ENCODE data around the gene SLC24A4.

The SLC24A4 gene

DNA sequence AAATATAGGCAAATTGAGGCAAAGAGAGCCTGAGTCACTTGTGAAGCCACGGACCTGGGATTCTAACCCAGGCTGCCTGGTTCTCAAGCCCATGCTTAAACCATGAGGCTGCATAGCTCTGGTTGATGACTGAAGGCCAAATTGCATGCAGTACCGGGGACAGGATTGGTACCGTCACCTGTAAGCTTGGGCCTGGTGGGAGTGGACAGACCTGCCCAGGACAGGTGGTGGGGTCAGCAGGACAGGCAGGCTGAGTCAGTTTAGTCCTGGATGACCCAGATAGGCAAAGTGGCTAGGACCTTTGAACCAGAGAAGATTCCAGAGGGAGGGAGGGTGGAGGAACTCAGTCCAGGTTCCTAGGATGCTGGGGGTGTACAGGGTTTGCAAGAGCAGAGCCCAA, 216.5 kb downstream of the SLC24A4 start:
- Histone ChIP-seq H3K27me3 (ENCODE audit: control insufficient read depth, low read length) (peaks cover 4% of the 10 kb centered on the region; the same call in 1 of the 2 replicates), H3K9me3 (ENCODE audit: control insufficient read depth, insufficient read depth, low read length) (no peaks in the 10 kb centered on the region), H3K4me1 (ENCODE audit: control insufficient read depth, low read length) (peaks cover 10% of the 10 kb centered on the region), H3K79me2 (ENCODE audit: control insufficient read depth, low read length) (no peaks in the 10 kb centered on the region), H3K36me3 (ENCODE audit: control insufficient read depth, low read length) (no peaks in the 10 kb centered on the region), H4K20me1 (ENCODE audit: control insufficient read depth, insufficient read depth, low read depth, low read length) (no peaks in the 10 kb centered on the region), H3K4me3 (ENCODE audit: low read length) (no peak overlapping the region), H3K4me2 (ENCODE audit: low read length) (no peak overlapping the region), H3K27ac (ENCODE audit: low read depth, low read length) (no peak overlapping the region), H3K9me2 (replicated peaks; ENCODE audit: control insufficient read depth, low read length) (no peaks in the 10 kb centered on the region), H3F3A (ENCODE audit: control insufficient read depth, insufficient read depth) (no peaks in the 10 kb centered on the region)
- TF ChIP-seq EZH2phosphoT487 (IDR thresholded peaks at IDR 0.05; ENCODE audit: borderline replicate concordance, low read length), result no peak
- TF ChIP-seq, protein P1, sequence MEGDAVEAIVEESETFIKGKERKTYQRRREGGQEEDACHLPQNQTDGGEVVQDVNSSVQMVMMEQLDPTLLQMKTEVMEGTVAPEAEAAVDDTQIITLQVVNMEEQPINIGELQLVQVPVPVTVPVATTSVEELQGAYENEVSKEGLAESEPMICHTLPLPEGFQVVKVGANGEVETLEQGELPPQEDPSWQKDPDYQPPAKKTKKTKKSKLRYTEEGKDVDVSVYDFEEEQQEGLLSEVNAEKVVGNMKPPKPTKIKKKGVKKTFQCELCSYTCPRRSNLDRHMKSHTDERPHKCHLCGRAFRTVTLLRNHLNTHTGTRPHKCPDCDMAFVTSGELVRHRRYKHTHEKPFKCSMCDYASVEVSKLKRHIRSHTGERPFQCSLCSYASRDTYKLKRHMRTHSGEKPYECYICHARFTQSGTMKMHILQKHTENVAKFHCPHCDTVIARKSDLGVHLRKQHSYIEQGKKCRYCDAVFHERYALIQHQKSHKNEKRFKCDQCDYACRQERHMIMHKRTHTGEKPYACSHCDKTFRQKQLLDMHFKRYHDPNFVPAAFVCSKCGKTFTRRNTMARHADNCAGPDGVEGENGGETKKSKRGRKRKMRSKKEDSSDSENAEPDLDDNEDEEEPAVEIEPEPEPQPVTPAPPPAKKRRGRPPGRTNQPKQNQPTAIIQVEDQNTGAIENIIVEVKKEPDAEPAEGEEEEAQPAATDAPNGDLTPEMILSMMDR (IDR thresholded peaks at IDR 0.05; ENCODE audit: low read depth, low read length, poor library complexity, severe bottlenecking), result no peak

DNA sequence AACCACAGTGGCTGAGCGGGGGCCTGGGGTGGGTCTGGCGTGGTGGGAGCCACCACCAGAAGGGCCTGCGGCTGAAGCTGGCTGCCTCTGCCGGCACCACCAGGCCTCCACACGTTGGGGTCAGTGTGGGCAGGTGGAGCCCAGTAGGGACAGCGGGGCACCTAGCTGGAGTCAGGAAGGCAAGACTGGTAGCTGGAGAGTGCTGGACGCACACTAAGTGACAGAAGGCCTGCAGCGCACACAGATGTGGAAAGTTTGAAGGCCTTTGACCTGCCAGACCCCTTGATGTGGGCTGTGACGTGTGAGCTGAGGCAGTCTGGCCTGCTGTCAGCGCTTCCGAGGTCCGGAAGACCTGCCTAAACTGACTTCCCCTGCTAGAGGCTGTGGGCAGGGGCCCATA, 216.9 kb downstream of the SLC24A4 start:
- H4K20me1 ChIP-seq (ENCODE audit: control insufficient read depth, insufficient read depth, low read depth, low read length), result no peaks in the 10 kb centered on the region
- H3K4me1 ChIP-seq (ENCODE audit: control insufficient read depth, low read length), result peaks cover 10% of the 10 kb centered on the region
- no peak overlapping the region for H3K4me3 ChIP-seq (ENCODE audit: low read length)
- TF ChIP-seq, protein P1 (IDR thresholded peaks at IDR 0.05; ENCODE audit: low read depth, low read length, poor library complexity, severe bottlenecking), result no peak
- no peak for TF ChIP-seq EZH2phosphoT487 (IDR thresholded peaks at IDR 0.05; ENCODE audit: borderline replicate concordance, low read length)
- no peak overlapping the region for H3K4me2 ChIP-seq (ENCODE audit: low read length)
- H3K9me3 ChIP-seq (ENCODE audit: control insufficient read depth, insufficient read depth, low read length), result no peaks in the 10 kb centered on the region
- no peaks in the 10 kb centered on the region for H3F3A ChIP-seq (ENCODE audit: control insufficient read depth, insufficient read depth)
- no peaks in the 10 kb centered on the region for H3K9me2 ChIP-seq (replicated peaks; ENCODE audit: control insufficient read depth, low read length)
- no peak overlapping the region for H3K27ac ChIP-seq (ENCODE audit: low read depth, low read length)
- H3K27me3 ChIP-seq (ENCODE audit: control insufficient read depth, low read length), result peaks cover 4% of the 10 kb centered on the region; the same call in 1 of the 2 replicates
- no peaks in the 10 kb centered on the region for H3K79me2 ChIP-seq (ENCODE audit: control insufficient read depth, low read length)
- H3K36me3 ChIP-seq (ENCODE audit: control insufficient read depth, low read length), result no peaks in the 10 kb centered on the region

DNA sequence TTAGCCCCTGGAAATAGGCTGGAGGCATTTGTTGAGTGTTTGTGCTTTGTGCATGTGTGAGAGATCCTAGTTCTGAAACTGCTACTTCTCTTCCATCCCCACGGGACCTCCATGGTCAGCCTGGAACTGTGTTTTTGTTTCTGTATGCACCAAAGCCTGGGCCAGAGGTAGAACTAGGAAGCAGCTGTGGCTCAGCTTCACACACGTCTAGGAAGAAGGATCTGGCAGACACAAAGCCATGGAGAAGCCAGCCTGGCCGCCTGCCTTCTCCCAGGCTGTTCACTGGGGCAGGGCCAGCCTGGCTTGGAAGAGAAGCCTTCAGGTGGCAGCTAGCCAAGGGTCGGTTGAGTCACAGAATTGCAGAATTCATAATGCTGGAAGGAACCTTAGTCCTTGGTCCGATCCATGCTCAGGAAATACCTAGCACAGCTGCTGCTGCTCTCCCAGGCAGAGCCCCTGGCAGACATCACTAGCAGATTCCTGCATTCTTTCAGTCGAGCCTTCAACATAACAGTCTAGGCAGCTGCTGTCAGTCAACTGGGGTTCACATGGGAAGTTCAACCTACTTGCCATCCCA, 217.6 kb downstream of the SLC24A4 start:
- H3F3A ChIP-seq (ENCODE audit: control insufficient read depth, insufficient read depth), result no peaks in the 10 kb centered on the region
- H3K9me2 ChIP-seq (replicated peaks; ENCODE audit: control insufficient read depth, low read length), result no peaks in the 10 kb centered on the region
- H4K20me1 ChIP-seq (ENCODE audit: control insufficient read depth, insufficient read depth, low read depth, low read length), result no peaks in the 10 kb centered on the region

More for the DNA sequence above, 217.6 kb downstream of the SLC24A4 start:
- Histone ChIP-seq H3K36me3 (ENCODE audit: control insufficient read depth, low read length) (no peaks in the 10 kb centered on the region), H3K27me3 (ENCODE audit: control insufficient read depth, low read length) (peaks cover 4% of the 10 kb centered on the region; the same call in 1 of the 2 replicates), H3K79me2 (ENCODE audit: control insufficient read depth, low read length) (no peaks in the 10 kb centered on the region), H3K27ac (ENCODE audit: low read depth, low read length) (no peak overlapping the region), H3K4me3 (ENCODE audit: low read length) (no peak overlapping the region), H3K9me3 (ENCODE audit: control insufficient read depth, insufficient read depth, low read length) (no peaks in the 10 kb centered on the region), H3K4me1 (ENCODE audit: control insufficient read depth, low read length) (peaks cover 10% of the 10 kb centered on the region), H3K4me2 (ENCODE audit: low read length) (no peak overlapping the region)
- TF ChIP-seq, protein P1 (IDR thresholded peaks at IDR 0.05; ENCODE audit: low read depth, low read length, poor library complexity, severe bottlenecking), result no peak
- no peak for TF ChIP-seq EZH2phosphoT487 (IDR thresholded peaks at IDR 0.05; ENCODE audit: borderline replicate concordance, low read length)
